DOHH2 (cell line): ENCODE results near the gene PPP6R3.

Experiments used
- H3F3A ChIP-seq: fragments of 200-600 bp; sonication (generic), shearing (Covaris generic); 2 replicates; pipeline ENCODE4 v1.6.0; 2016; ENCODE audit warnings: antibody characterized with exemption, mild to moderate bottlenecking; ENCODE audit not compliant: control insufficient read depth, insufficient read depth
- H3K27ac ChIP-seq: fragments of 200-600 bp; sonication (generic); 2 replicates; pipeline ENCODE4 v1.5.1; 2014; ENCODE audit warnings: low read depth, mild to moderate bottlenecking, low read length, moderate library complexity
- H3K27me3 ChIP-seq: fragments of 200-600 bp; sonication (generic); 2 replicates; pipeline ENCODE4 v1.6.1; 2014; ENCODE audit warnings: mild to moderate bottlenecking, low read length, mixed read lengths; ENCODE audit not compliant: control insufficient read depth
- H3K36me3 ChIP-seq: fragments of 200-600 bp; sonication (generic); 2 replicates; pipeline ENCODE4 v1.6.1; 2014; ENCODE audit warnings: mild to moderate bottlenecking, low read length, moderate library complexity, mixed read lengths; ENCODE audit not compliant: control insufficient read depth
- H3K4me1 ChIP-seq: fragments of 200-600 bp; sonication (generic); 2 replicates; pipeline ENCODE4 v1.6.1; 2014; ENCODE audit warnings: mild to moderate bottlenecking, low read length, mixed read lengths; ENCODE audit not compliant: control insufficient read depth
- H3K4me2 ChIP-seq: fragments of 200-600 bp; sonication (generic); 2 replicates; pipeline ENCODE4 v1.6.0; 2014; ENCODE audit warnings: mild to moderate bottlenecking, low read length, moderate library complexity
- H3K4me3 ChIP-seq: fragments of 200-600 bp; sonication (generic); 2 replicates; pipeline ENCODE4 v1.5.1; 2014; ENCODE audit warnings: mild to moderate bottlenecking, low read length, mixed read lengths
- H3K79me2 ChIP-seq: fragments of 200-600 bp; sonication (generic); 2 replicates; pipeline ENCODE4 v1.6.1; 2014; ENCODE audit warnings: mild to moderate bottlenecking, low read length, mixed read lengths; ENCODE audit not compliant: control insufficient read depth
- H3K9me2 ChIP-seq: fragments of 200-600 bp; sonication (generic); replicated peaks from 2 replicates; pipeline ENCODE4 v1.6.1; 2014; ENCODE audit warnings: mild to moderate bottlenecking, low read length, mixed read lengths; ENCODE audit not compliant: control insufficient read depth
- H3K9me3 ChIP-seq: fragments of 200-600 bp; sonication (generic); 2 replicates; pipeline ENCODE4 v1.6.1; 2014; ENCODE audit warnings: antibody characterized with exemption, low read length, mixed read lengths; ENCODE audit not compliant: control insufficient read depth, insufficient read depth
- H4K20me1 ChIP-seq: fragments of 200-600 bp; sonication (generic); 2 replicates; pipeline ENCODE4 v1.6.0; 2014; ENCODE audit warnings: low read depth, mild to moderate bottlenecking, antibody characterized with exemption, low read length, moderate library complexity; ENCODE audit not compliant: control insufficient read depth, insufficient read depth
- EZH2phosphoT487 ChIP-seq: fragments of 200-600 bp; sonication (generic); IDR thresholded peaks from 2 replicates; pipeline ENCODE4 v1.6.1; 2017; ENCODE audit warnings: borderline replicate concordance, mild to moderate bottlenecking, antibody characterized with exemption, low read length, moderate library complexity, mixed read lengths
- TF ChIP-seq, protein P1 (sequence below): fragments of 200-600 bp; sonication (generic); IDR thresholded peaks from one replicate; pipeline ENCODE4 v1.5.1; 2014; ENCODE audit warnings: antibody characterized with exemption, mild to moderate bottlenecking, low read depth, low read length; ENCODE audit not compliant: poor library complexity, severe bottlenecking

Gene PPP6R3

DNA sequence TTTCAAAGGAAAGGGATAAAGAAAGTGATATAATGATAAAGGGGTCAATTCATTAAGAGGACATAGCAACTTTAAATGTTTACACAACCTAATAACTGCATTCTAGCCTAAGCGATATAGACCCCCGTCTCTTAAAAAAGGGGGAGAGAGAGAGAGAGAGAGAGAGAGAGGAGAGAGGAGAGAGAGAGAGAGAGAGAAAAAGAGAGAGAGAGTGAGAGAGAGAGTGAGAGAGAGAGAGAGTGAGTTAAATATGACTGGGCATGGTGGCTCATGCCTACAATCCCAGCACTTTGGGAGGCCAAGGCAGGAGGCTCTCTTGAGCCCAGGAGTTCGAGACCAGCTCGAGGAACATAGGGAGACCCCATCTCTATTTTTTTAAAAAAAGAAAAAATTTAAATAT, 133.6 kb downstream of the PPP6R3 start:
- Histone ChIP-seq H3K27ac (no peak overlapping the region), H3K4me2 (no peak overlapping the region), H3K36me3 (peaks cover 88% of the 10 kb centered on the region), H3K4me3 (no peak overlapping the region), H3K4me1 (no peaks in the 10 kb centered on the region), H3K27me3 (no peaks in the 10 kb centered on the region), H3K9me2 (no peaks in the 10 kb centered on the region), H4K20me1 (no peaks in the 10 kb centered on the region), H3K9me3 (no peaks in the 10 kb centered on the region), H3F3A (no peaks in the 10 kb centered on the region), H3K79me2 (no peaks in the 10 kb centered on the region)
- TF ChIP-seq EZH2phosphoT487, result no peak
- TF ChIP-seq, protein P1, sequence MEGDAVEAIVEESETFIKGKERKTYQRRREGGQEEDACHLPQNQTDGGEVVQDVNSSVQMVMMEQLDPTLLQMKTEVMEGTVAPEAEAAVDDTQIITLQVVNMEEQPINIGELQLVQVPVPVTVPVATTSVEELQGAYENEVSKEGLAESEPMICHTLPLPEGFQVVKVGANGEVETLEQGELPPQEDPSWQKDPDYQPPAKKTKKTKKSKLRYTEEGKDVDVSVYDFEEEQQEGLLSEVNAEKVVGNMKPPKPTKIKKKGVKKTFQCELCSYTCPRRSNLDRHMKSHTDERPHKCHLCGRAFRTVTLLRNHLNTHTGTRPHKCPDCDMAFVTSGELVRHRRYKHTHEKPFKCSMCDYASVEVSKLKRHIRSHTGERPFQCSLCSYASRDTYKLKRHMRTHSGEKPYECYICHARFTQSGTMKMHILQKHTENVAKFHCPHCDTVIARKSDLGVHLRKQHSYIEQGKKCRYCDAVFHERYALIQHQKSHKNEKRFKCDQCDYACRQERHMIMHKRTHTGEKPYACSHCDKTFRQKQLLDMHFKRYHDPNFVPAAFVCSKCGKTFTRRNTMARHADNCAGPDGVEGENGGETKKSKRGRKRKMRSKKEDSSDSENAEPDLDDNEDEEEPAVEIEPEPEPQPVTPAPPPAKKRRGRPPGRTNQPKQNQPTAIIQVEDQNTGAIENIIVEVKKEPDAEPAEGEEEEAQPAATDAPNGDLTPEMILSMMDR, result no peak

DNA sequence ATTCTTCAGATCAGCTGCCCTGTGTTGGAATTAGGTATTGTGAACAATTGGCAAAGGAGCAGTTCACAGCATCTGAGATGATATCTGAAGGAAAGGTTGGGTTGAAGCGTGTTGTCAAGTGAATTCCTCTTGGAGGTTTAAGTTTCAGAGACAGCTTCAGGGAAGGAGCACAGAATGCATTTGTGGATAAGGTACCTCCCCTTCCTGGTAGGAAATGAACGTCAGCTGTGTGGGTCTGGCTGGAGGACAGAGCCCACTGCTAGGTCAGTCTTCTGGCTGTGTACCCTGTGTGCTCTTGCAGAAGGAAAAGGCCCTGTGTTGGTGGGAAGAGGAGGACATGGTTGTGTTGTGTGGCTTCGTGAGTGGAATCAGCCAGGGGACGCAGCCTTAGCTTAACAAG, 135.7 kb downstream of the PPP6R3 start:
- no peaks in the 10 kb centered on the region for H3K79me2 ChIP-seq
- H4K20me1 ChIP-seq, result no peaks in the 10 kb centered on the region
- no peaks in the 10 kb centered on the region for H3F3A ChIP-seq
- no peak for TF ChIP-seq EZH2phosphoT487
- TF ChIP-seq, protein P1, result no peak
- H3K4me1 ChIP-seq, result no peaks in the 10 kb centered on the region
- H3K27me3 ChIP-seq, result no peaks in the 10 kb centered on the region
- no peak overlapping the region for H3K4me2 ChIP-seq
- H3K4me3 ChIP-seq, result no peak overlapping the region
- H3K9me3 ChIP-seq, result no peaks in the 10 kb centered on the region
- peaks cover 85% of the 10 kb centered on the region for H3K36me3 ChIP-seq
- H3K9me2 ChIP-seq, result no peaks in the 10 kb centered on the region
- H3K27ac ChIP-seq, result no peak overlapping the region

DNA sequence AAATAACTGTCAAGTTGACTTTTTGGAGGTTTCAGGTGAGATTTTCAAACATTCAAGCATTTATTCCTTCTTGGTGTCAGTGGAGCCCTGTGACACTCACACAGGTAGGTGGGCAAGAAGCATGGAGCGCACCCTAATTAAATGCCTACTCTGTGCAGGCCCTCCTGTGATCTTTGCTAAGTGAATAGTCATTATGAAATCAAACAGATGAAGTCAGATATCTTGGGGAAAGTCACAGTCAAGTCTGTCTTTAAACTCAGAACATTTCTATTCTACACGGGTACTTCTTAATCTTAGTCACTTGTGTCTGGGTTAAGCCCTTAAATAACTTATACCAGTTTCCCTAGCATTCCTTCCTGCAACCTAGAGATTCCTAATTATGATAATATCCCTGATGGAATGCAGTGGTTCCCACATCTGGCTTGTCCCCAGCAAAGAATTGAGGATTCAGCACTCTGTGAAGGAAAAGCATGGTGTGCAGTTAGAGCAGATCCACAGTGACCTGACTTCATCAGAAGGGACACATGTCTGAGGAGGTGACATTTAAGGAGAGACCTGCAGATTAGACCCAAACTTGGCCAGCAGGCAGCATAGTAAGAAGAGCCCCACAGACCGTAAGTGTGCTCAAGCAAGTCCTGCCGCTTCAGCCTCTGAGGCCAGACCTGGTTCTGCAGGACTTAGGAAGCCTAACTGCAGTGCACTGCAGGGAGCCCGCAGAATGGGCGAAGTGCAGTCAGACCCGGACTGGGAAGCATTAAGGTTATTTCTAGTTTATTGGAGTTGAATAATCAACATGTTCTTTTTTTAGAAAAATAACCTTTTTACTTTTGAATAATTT, 138.5 kb downstream of the PPP6R3 start:
- TF ChIP-seq, protein P1, result no peak
- no peak for TF ChIP-seq EZH2phosphoT487
- H3K27me3 ChIP-seq, result no peaks in the 10 kb centered on the region
- H3F3A ChIP-seq, result no peaks in the 10 kb centered on the region
- no peaks in the 10 kb centered on the region for H4K20me1 ChIP-seq
- H3K9me3 ChIP-seq, result no peaks in the 10 kb centered on the region
- no peaks in the 10 kb centered on the region for H3K9me2 ChIP-seq
- no peak overlapping the region for H3K27ac ChIP-seq
- H3K4me1 ChIP-seq, result no peaks in the 10 kb centered on the region
- no peak overlapping the region for H3K4me2 ChIP-seq
- no peak overlapping the region for H3K4me3 ChIP-seq
- peaks cover 88% of the 10 kb centered on the region for H3K36me3 ChIP-seq
- no peaks in the 10 kb centered on the region for H3K79me2 ChIP-seq
